Testis (tissue), 5 donors: ENCODE measurements around the gene TMEM151A. TPM values are rescaled to one million over a fixed set of nuclear protein-coding genes. Genes with fewer than 3 reads are reported as not detected.

Source experiments
- DNase-seq: peaks from one replicate; pipeline ENCODE4 v3.0.0-alpha.2; 2019
- H3K27ac ChIP-seq, 2 donors: fragments of 200-600 bp; sonication (generic); one replicate each; pipeline ENCODE4 v1.5.1; 2019
- H3K27me3 ChIP-seq: fragments of 200-600 bp; sonication (generic); one replicate; pipeline ENCODE4 v1.5.1; 2019
- H3K36me3 ChIP-seq: fragments of 200-600 bp; sonication (generic); one replicate; pipeline ENCODE4 v1.5.1; 2017; ENCODE audit warnings: low read depth; ENCODE audit errors: missing control alignments
- H3K4me1 ChIP-seq: fragments of 200-600 bp; sonication (generic); one replicate; pipeline ENCODE4 v1.5.1; 2019
- H3K4me3 ChIP-seq, 2 donors: fragments of 200-600 bp; sonication (generic); one replicate each; pipeline ENCODE4 v1.5.1; 2017 to 2019
- H3K9me3 ChIP-seq: fragments of 200-600 bp; sonication (generic); one replicate; pipeline ENCODE4 v1.5.1; 2017
- CTCF ChIP-seq, 3 experiments: fragments of 450-650 bp in 2 of 3; fragments of 200-600 bp in 1 of 3; sonication (generic) in 1 of 3; IDR thresholded peaks; one replicate each; pipeline ENCODE4 v1.5.1; 2016 to 2019; ENCODE audit warnings: antibody characterized with exemption in 3 of 3, mild to moderate bottlenecking in 2 of 3, moderate library complexity in 1 of 3
- POLR2A ChIP-seq: fragments of 450-650 bp; IDR thresholded peaks from one replicate; pipeline ENCODE4 v1.6.1; 2017; ENCODE audit warnings: antibody characterized with exemption, mild to moderate bottlenecking, moderate library complexity
- WGBS, 2 donors: methylation state at CpG; one replicate each; pipeline ENCODE4 v1.1.5; 2018; 5-methylcytosine and 5-hydroxymethylcytosine counted together
- intact Hi-C: fragments of 100-400 bp; cut with DNase I; formaldehyde crosslinking; loops from one replicate; pipeline ENCODE4 v1.15.1; 2023; ENCODE audit warnings: low total_unique reads
- long read RNA-seq, 2 donors: transcript quantifications; one replicate each; lab custom pipeline, GENCODE V29; 2026
- polyA plus RNA-seq: library from polyadenylated mRNA; stranded (reverse); fragments of 350-450 nt; fragmentation: Illumina TruSeq; extraction: RNeasy Lipid Tissue Mini Kit (QIAGEN cat#74804); gene quantifications from one replicate; pipeline ENCODE4 v1.2.3, GENCODE V29; 2014; ENCODE audit warnings: low read depth, low replicate concordance; ENCODE audit not compliant: insufficient read depth
- total RNA-seq, 2 donors: library from RNA; depleted of rRNA; stranded (reverse); fragments of >200 nt; gene quantifications; one replicate each; pipeline ENCODE4 v1.2.3, GENCODE V29; 2016

TMEM151A gene
- total RNA-seq = 1 to 10 TPM; 1.4 to 1.7 TPM
- polyA plus RNA-seq = 0.90 TPM
- long read RNA-seq, donor 1, partial matches to known transcripts = 0 of 1 reads
- long read RNA-seq, donor 1, other reads (novel, unspliced or antisense) = 0 of 1 reads
- long read RNA-seq, donor 2, partial matches to known transcripts = 0 of 1 reads
- long read RNA-seq, donor 2, other reads (novel, unspliced or antisense) = 0 of 1 reads

GRCh38 chr11:66291706-66292542 lies at the start of gene TMEM151A:
Gene TMEM151A, plus strand, starts transcription at chr11:66291894. Its CDS starts 120 bp downstream, at chr11:66292014.
- peaks cover 22% of the 10 kb centered on the region for H3K4me1 ChIP-seq
- intact Hi-C loops = no loop called here
- H3K27ac ChIP-seq = no peak within 1 kb of the TSS
- H3K27me3 ChIP-seq = no peaks in the 10 kb centered on the region
- no peaks in the 10 kb centered on the region for H3K9me3 ChIP-seq
- TF ChIP-seq POLR2A (no peak), CTCF (IDR thresholded peaks at IDR 0.05) (no peak)
- H3K36me3 ChIP-seq = no peaks in the 10 kb centered on the region
- H3K4me3 ChIP-seq = peak within 1 kb of the TSS in 1 of 2 donors; percentile 36
- no peak for DNase-seq
- WGBS, 2 donors = 2 to 14% methylated on average over 2 to 58 of the region's 95 CpGs

- Histone ChIP-seq H3K9me3 (no peaks in the 10 kb centered on the region), H3K4me1 (peaks cover 13% of the 10 kb centered on the region), H3K27me3 (no peaks in the 10 kb centered on the region), H3K4me3 (no peak overlapping the region), H3K27ac (no peak overlapping the region), H3K36me3 (no peaks in the 10 kb centered on the region)
- intact Hi-C loops = no loop called here
- no peak for TF ChIP-seq CTCF (IDR thresholded peaks at IDR 0.05)
- TF ChIP-seq POLR2A = no peak
- WGBS, 2 donors = 51 to 71% methylated on average over 2 to 12 of the region's 14 CpGs
- DNase-seq = peak; percentile 45
Observed at GRCh38 chr11:66242095-66242765, 49.5 kb upstream of the TMEM151A start.

- H3K4me1 ChIP-seq = peaks cover 13% of the 10 kb centered on the region
- TF ChIP-seq CTCF (IDR thresholded peaks at IDR 0.05) (no peak), POLR2A (no peak)
- DNase-seq = no peak
- no peaks in the 10 kb centered on the region for H3K9me3 ChIP-seq
- no peak overlapping the region for H3K4me3 ChIP-seq
- no peak overlapping the region for H3K27ac ChIP-seq
- WGBS, 2 donors = 81 to 84% methylated on average over 13 of the region's 13 CpGs
- intact Hi-C loops = no loop called here
- H3K36me3 ChIP-seq = no peaks in the 10 kb centered on the region
- no peaks in the 10 kb centered on the region for H3K27me3 ChIP-seq
Observed at GRCh38 chr11:66243782-66244535, 47.7 kb upstream of the TMEM151A start.

- Histone ChIP-seq H3K27ac (no peak overlapping the region), H3K27me3 (no peaks in the 10 kb centered on the region), H3K9me3 (no peaks in the 10 kb centered on the region), H3K4me1 (peaks cover 6% of the 10 kb centered on the region), H3K4me3 (no peak overlapping the region), H3K36me3 (no peaks in the 10 kb centered on the region)
- no peak for DNase-seq
- 91 to 93% methylated on average over 4 of the region's 4 CpGs for WGBS, 2 donors
- no peak for TF ChIP-seq CTCF (IDR thresholded peaks at IDR 0.05)
- TF ChIP-seq POLR2A = no peak
- intact Hi-C loops = no loop called here
Observed at GRCh38 chr11:66247295-66247694, 44.4 kb upstream of the TMEM151A start.
